GM18870 (cell line): ENCODE measurements around the gene IFIT3.
"Not testable (repeated sequence)": the region's sequence is repeated elsewhere in the genome, so short reads cannot be mapped to it uniquely, and the experiment has no call there.

Experiments
- ATAC-seq: cut with Tn5 transposase; IDR thresholded peaks from one replicate; pipeline ENCODE4 v1.9.1; 2021; ENCODE audit warnings: moderate library complexity; ENCODE audit not compliant: unreplicated experiment

The IFIT3 gene

GRCh38 chr10:89327803-89328441 lies at the start of gene IFIT3:
IFIT3 (plus strand) TSS chr10:89327997; CDS start chr10:89328074, 77 bp downstream.
- no peak for ATAC-seq

- no peak for ATAC-seq
Observed at GRCh38 chr10:89278034-89278535, 49.7 kb upstream of the IFIT3 start.

GRCh38 chr10:89278900-89279392 lies 48.9 kb upstream of the IFIT3 start:
- no peak for ATAC-seq

- ATAC-seq: no peak
Observed at GRCh38 chr10:89279421-89279869, 48.4 kb upstream of the IFIT3 start.

- no peak for ATAC-seq
Observed at GRCh38 chr10:89280508-89280907, 47.3 kb upstream of the IFIT3 start.

GRCh38 chr10:89281606-89282395 lies 46.0 kb upstream of the IFIT3 start:
- ATAC-seq: no peak

GRCh38 chr10:89283025-89283935 lies 44.5 kb upstream of the IFIT3 start:
- ATAC-seq: no peak

GRCh38 chr10:89283936-89284475 lies 43.8 kb upstream of the IFIT3 start:
- no peak for ATAC-seq

- not testable (repeated sequence) for ATAC-seq
Observed at GRCh38 chr10:89284711-89285110, 43.1 kb upstream of the IFIT3 start.

- ATAC-seq: not testable (repeated sequence)
Observed at GRCh38 chr10:89285303-89285702, 42.5 kb upstream of the IFIT3 start.

- no peak for ATAC-seq
Observed at GRCh38 chr10:89294721-89295239, 33.0 kb upstream of the IFIT3 start.

GRCh38 chr10:89295597-89295996 lies 32.2 kb upstream of the IFIT3 start:
- ATAC-seq: no peak

GRCh38 chr10:89296220-89296648 lies 31.6 kb upstream of the IFIT3 start:
- no peak for ATAC-seq

GRCh38 chr10:89297356-89297755 lies 30.4 kb upstream of the IFIT3 start:
- no peak for ATAC-seq

- ATAC-seq: no peak
Observed at GRCh38 chr10:89297791-89298190, 30.0 kb upstream of the IFIT3 start.

- ATAC-seq: no peak
Observed at GRCh38 chr10:89299031-89299430, 28.8 kb upstream of the IFIT3 start.

GRCh38 chr10:89301232-89301631 lies 26.6 kb upstream of the IFIT3 start:
- ATAC-seq: no peak

GRCh38 chr10:89301721-89302445 lies 25.9 kb upstream of the IFIT3 start, which contains the start of gene IFIT2:
IFIT2 (plus strand) TSS chr10:89302046; CDS start chr10:89302124, 78 bp downstream.
- ATAC-seq: no peak

- ATAC-seq: no peak
Observed at GRCh38 chr10:89302625-89303024, 25.2 kb upstream of the IFIT3 start.

GRCh38 chr10:89303161-89303560 lies 24.6 kb upstream of the IFIT3 start:
- ATAC-seq: no peak
